Nephron (organoid): ENCODE results near the gene HFE.
"Not testable (repeated sequence)": the region's sequence is repeated elsewhere in the genome, so short reads cannot be mapped to it uniquely, and the experiment has no call there.

Experiments
- H3K27ac Mint-ChIP-seq, 3 experiments: 2 replicates each; pipeline ENCODE4 v1.8.0; 2020; ENCODE audit warnings: mixed read lengths in 3 of 3, mild to moderate bottlenecking in 2 of 3, moderate library complexity in 1 of 3
- H3K27me3 Mint-ChIP-seq: 2 replicates; pipeline ENCODE4 v1.8.0; 2021; ENCODE audit warnings: low read depth, mild to moderate bottlenecking, moderate library complexity, mixed read lengths
- H3K36me3 Mint-ChIP-seq: 2 replicates; pipeline ENCODE4 v1.8.0; 2020; ENCODE audit warnings: low read depth, mixed read lengths
- H3K4me1 Mint-ChIP-seq: 2 replicates; pipeline ENCODE4 v1.8.0; 2020; ENCODE audit warnings: mixed read lengths
- H3K4me3 Mint-ChIP-seq, 3 experiments: 2 replicates each; pipeline ENCODE4 v1.8.0; 2020; ENCODE audit warnings: mild to moderate bottlenecking in 3 of 3, mixed read lengths in 3 of 3, moderate library complexity in 2 of 3
- H3K9me3 Mint-ChIP-seq: 2 replicates; pipeline ENCODE4 v1.8.0; 2020; ENCODE audit warnings: mixed read lengths
- TF ChIP-seq, protein P1 (sequence below), 3 experiments: fragments of 200-600 bp; sonication (generic); IDR thresholded peaks; one replicate each; pipeline ENCODE4 v1.5.0; 2021; ENCODE audit warnings: antibody characterized with exemption in 3 of 3; ENCODE audit not compliant: unreplicated experiment in 3 of 3

HFE gene

DNA sequence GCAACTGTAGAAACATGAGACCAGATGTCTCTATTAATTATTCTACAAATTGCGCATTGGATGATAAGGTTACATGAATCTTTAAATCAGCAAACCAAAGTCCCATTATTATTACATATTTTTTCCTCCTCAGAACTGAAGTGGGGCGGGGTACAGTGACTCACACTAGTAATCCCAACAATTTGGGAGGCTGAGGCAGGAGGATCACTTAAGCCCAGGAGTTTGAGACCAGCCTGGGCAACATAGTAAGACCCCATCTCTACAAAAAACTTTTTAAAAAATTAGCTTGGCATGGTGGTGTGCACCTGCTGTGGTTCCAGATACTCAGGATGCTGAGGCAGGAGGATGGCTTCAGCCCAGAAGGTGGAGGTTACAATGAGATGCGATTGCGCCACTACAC is 29.0 kb downstream of the HFE start:
- H3K27me3 Mint-ChIP-seq: no peaks in the 10 kb centered on the region
- TF ChIP-seq, protein P1, sequence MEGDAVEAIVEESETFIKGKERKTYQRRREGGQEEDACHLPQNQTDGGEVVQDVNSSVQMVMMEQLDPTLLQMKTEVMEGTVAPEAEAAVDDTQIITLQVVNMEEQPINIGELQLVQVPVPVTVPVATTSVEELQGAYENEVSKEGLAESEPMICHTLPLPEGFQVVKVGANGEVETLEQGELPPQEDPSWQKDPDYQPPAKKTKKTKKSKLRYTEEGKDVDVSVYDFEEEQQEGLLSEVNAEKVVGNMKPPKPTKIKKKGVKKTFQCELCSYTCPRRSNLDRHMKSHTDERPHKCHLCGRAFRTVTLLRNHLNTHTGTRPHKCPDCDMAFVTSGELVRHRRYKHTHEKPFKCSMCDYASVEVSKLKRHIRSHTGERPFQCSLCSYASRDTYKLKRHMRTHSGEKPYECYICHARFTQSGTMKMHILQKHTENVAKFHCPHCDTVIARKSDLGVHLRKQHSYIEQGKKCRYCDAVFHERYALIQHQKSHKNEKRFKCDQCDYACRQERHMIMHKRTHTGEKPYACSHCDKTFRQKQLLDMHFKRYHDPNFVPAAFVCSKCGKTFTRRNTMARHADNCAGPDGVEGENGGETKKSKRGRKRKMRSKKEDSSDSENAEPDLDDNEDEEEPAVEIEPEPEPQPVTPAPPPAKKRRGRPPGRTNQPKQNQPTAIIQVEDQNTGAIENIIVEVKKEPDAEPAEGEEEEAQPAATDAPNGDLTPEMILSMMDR (IDR thresholded peaks at IDR 0.05; ENCODE audit: unreplicated experiment in 3 of 3): no peak
- H3K9me3 Mint-ChIP-seq: no peaks in the 10 kb centered on the region
- H3K36me3 Mint-ChIP-seq: no peaks in the 10 kb centered on the region
- peaks cover 17% of the 10 kb centered on the region for H3K4me1 Mint-ChIP-seq
- H3K4me3 Mint-ChIP-seq: no peak overlapping the region
- no peak overlapping the region for H3K27ac Mint-ChIP-seq

DNA sequence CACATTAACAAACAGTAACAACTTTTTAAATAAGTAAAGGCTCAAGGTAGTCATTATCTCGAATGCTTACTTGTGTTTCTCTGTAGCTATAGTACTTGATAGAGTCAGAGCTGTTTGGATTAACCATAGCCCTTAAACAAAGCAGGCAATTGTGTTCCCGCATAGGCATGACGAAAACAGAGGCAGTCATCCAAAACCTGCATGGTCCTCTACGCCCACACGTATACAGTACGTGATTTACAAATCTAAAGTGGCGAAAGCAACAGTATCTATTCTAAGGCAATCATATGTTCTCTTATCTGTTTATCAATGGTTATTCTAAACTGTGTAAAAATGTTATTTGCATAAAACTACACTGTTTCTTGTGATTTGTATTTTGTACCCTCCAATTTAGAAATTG is 31.8 kb downstream of the HFE start:
- Mint-ChIP-seq H3K27ac (peak overlapping the region; percentile 70 to 87 (median 73)), H3K4me1 (peaks cover 29% of the 10 kb centered on the region), H3K4me3 (no peak overlapping the region), H3K9me3 (no peaks in the 10 kb centered on the region), H3K27me3 (no peaks in the 10 kb centered on the region), H3K36me3 (no peaks in the 10 kb centered on the region)
- TF ChIP-seq, protein P1 (IDR thresholded peaks at IDR 0.05; ENCODE audit: unreplicated experiment in 3 of 3): no peak

GRCh38 chr6:26120115-26120514 is 32.9 kb downstream of the HFE start:
- H3K27ac Mint-ChIP-seq: peak overlapping the region in 1 of 3 experiments; percentile 99
- not testable (repeated sequence) for H3K4me3 Mint-ChIP-seq, H3K27me3 Mint-ChIP-seq, H3K36me3 Mint-ChIP-seq, H3K9me3 Mint-ChIP-seq
- H3K4me1 Mint-ChIP-seq: peaks cover 29% of the 10 kb centered on the region

GRCh38 chr6:26120807-26121140 is 33.5 kb downstream of the HFE start:
- TF ChIP-seq, protein P1 (IDR thresholded peaks at IDR 0.05; ENCODE audit: unreplicated experiment in 3 of 3): no peak
- H3K27ac Mint-ChIP-seq: peak overlapping the region; percentile 94 to 99 (median 98)
- peaks cover 29% of the 10 kb centered on the region for H3K4me1 Mint-ChIP-seq
- H3K27me3 Mint-ChIP-seq: no peaks in the 10 kb centered on the region
- peak overlapping the region in 2 of 3 experiments; percentile 13 to 52 for H3K4me3 Mint-ChIP-seq
- no peaks in the 10 kb centered on the region for H3K9me3 Mint-ChIP-seq
- H3K36me3 Mint-ChIP-seq: no peaks in the 10 kb centered on the region

DNA sequence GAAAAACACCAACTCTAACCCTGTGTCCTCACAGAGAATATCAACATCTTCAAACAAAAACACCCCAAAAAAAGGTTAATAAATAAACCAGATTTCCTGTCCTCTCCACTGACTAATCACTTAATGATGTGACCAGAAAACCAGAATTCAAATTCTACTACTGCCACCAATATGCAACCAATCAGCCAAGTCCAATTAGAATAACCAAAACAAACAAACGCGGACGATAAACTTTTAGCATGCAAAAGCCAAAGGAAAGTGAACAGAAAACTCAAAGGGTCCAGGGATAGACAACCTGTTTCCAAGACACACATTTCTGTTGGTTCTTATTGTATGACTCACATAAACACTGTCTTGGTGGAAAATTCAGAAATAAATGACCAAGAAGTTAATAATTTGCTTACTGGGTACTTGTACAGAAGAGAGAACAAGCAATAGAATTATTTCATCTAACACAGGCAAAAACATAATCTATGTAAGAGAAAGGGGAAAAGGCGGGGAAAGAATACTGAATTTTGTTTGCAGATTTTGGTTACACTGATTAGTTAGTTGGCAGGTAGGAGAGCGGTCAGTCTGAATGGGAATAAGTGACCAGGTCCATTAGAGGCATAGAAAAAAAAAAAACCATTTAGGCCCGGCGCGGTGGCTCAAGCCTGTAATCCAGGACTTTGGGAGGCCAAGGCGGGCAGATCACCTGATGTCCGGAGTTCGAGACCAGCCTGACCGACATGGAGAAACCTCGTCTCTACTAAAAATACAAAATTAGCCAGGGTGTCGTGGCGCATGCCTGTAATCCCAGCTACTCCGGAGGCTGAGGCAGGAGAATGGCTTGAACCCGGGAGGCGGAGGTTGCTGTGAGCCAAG is 34.1 kb downstream of the HFE start:
- TF ChIP-seq, protein P1 (IDR thresholded peaks at IDR 0.05; ENCODE audit: unreplicated experiment in 3 of 3): no peak
- Mint-ChIP-seq H3K27ac (peak overlapping the region; percentile 94 to 99 (median 98)), H3K9me3 (no peaks in the 10 kb centered on the region), H3K27me3 (no peaks in the 10 kb centered on the region), H3K4me3 (peak overlapping the region; percentile 67 to 74 (median 74)), H3K4me1 (peaks cover 29% of the 10 kb centered on the region), H3K36me3 (no peaks in the 10 kb centered on the region)

GRCh38 chr6:26122005-26122388 is 34.8 kb downstream of the HFE start:
- H3K27ac Mint-ChIP-seq: peak overlapping the region; percentile 97 to 99 (median 99)
- peaks cover 35% of the 10 kb centered on the region for H3K4me1 Mint-ChIP-seq
- no peaks in the 10 kb centered on the region for H3K9me3 Mint-ChIP-seq
- TF ChIP-seq, protein P1 (IDR thresholded peaks at IDR 0.05; ENCODE audit: unreplicated experiment in 3 of 3): no peak
- peak overlapping the region; percentile 94 to 96 (median 95) for H3K4me3 Mint-ChIP-seq
- H3K27me3 Mint-ChIP-seq: no peaks in the 10 kb centered on the region
- peaks cover 6% of the 10 kb centered on the region for H3K36me3 Mint-ChIP-seq
